Left lung (tissue), 8 donors: Measurements from ENCODE around the gene C15orf61. TPM values are rescaled to one million over a fixed set of nuclear protein-coding genes. Genes with fewer than 3 reads are reported as not detected.

Source experiments
- polyA plus RNA-seq, 6 donors: library from polyadenylated mRNA; unstranded; fragments of 120-200 nt; gene quantifications; one replicate each; pipeline ENCODE4 v1.2.1, GENCODE V29; 2013; ENCODE audit not compliant: insufficient read length in 6 of 6
- total RNA-seq, 2 donors: library from RNA; stranded (reverse); fragmentation: NEBNext Ultra II Directional; extraction: Animal tissue kit (Norgen Biotek cat#: 25700); gene quantifications; one replicate each; pipeline ENCODE4 v1.2.1, GENCODE V29; 2021
- donor health status: DM: no; HTN: yes; CAD: no.
- donor health status: DM: no; HTN: no; CAD: no.

Gene C15orf61
- total and polyA plus RNA-seq, 8 donors: 4.0 to 7.8 (median 6.4) TPM

Other genes starting within 250 kb of the C15orf61 start
- 10 to 100 TPM; 13.5 to 17.0 TPM for gene MAP2K5, start 21.6 kb downstream of the C15orf61 start, total RNA-seq
- 10 to 100 TPM; 19.8 to 25.0 (median 21.9) TPM for gene MAP2K5, start 21.6 kb downstream of the C15orf61 start, polyA plus RNA-seq